Peyer's patch (tissue), 4 donors: ENCODE results near the gene CDC20B. TPM values are rescaled to one million over a fixed set of nuclear protein-coding genes. Genes with fewer than 3 reads are reported as not detected.

Experiments used
- DNase-seq, 3 donors: peaks; one replicate each; pipeline ENCODE4 v3.0.0-alpha.2; 2017 to 2019
- H3K27ac ChIP-seq, 4 donors: fragments of 200-600 bp; sonication (generic); one replicate each; pipeline ENCODE4 v1.5.1; 2016 to 2019
- H3K27me3 ChIP-seq, 2 donors: fragments of 200-600 bp; sonication (generic); one replicate each; pipeline ENCODE4 v1.5.1; 2019
- H3K36me3 ChIP-seq, 3 donors: fragments of 200-600 bp; sonication (generic); one replicate each; pipeline ENCODE4 v1.5.1; 2016 to 2019
- H3K4me1 ChIP-seq, 4 donors: fragments of 200-600 bp; sonication (generic); one replicate each; pipeline ENCODE4 v1.5.1; 2016 to 2019
- H3K4me3 ChIP-seq, 4 donors: fragments of 200-600 bp; sonication (generic); 1 replicate in 3 of 4; 2 replicates in 1 of 4; pipeline ENCODE4 v1.5.1; 2016 to 2019; ENCODE audit warnings: mild to moderate bottlenecking in 1 of 4
- H3K9me3 ChIP-seq, 4 donors: fragments of 200-600 bp; sonication (generic); one replicate each; pipeline ENCODE4 v1.5.1; 2016 to 2019; ENCODE audit warnings: mild to moderate bottlenecking in 1 of 4
- POLR2A ChIP-seq, 2 donors: fragments of 450-650 bp; IDR thresholded peaks; one replicate each; pipeline ENCODE4 v1.5.1; 2017; ENCODE audit warnings: antibody characterized with exemption in 2 of 2, mild to moderate bottlenecking in 2 of 2, moderate library complexity in 2 of 2
- total RNA-seq, 4 donors: library from RNA; depleted of rRNA; stranded (reverse); fragments of >200 nt; gene quantifications; one replicate each; pipeline ENCODE4 v1.1.0, GENCODE V29; 2016
- TF ChIP-seq, protein P1 (sequence below), 6 experiments: fragments of 450-650 bp in 4 of 6; fragments of 200-600 bp in 2 of 6; sonication (generic) in 1 of 6; IDR thresholded peaks; one replicate each; pipeline ENCODE4 v1.5.1; 2017 to 2019; ENCODE audit warnings: antibody characterized with exemption in 6 of 6, mild to moderate bottlenecking in 3 of 6, moderate library complexity in 1 of 6

The CDC20B gene
- total RNA-seq, 4 donors from 2014 or later = not detected

DNA sequence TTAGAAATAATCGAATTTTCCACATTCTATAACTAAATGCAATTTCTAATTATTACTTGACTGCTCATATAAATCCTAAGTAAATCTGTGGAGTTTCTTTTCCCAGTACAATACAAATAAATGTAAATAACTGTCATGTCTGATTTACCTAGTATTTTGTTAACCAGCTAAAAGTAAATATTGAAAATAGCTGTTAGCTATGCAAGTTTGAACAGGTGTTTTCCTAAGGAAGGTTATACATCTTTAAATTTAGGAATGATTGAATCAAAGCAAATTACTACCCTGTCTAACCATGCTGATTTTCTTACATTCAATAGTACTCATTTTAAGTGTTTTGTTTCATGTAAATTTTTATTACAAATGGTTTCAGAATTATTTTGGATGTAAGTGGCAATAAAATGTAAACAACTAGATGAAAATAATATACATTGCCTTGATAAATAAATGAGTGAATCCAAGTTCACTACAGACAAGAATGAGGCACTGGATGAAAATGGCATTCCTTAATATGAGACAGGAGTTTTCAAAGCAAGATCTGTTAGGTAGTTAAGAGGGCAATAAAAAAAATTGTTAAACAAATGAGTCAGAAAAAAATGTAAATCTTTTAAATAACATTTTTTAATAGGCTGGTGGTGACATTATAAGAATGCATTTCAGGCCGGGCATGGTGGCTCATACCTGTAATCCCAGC lies 38.4 kb upstream of the CDC20B start:
- Histone ChIP-seq H3K27ac (no peak overlapping the region), H3K27me3 (no peaks in the 10 kb centered on the region), H3K4me1 (no peaks in the 10 kb centered on the region), H3K9me3 (no peaks in the 10 kb centered on the region), H3K4me3 (no peak overlapping the region), H3K36me3 (no peaks in the 10 kb centered on the region)
- DNase-seq = no peak
- TF ChIP-seq, protein P1, sequence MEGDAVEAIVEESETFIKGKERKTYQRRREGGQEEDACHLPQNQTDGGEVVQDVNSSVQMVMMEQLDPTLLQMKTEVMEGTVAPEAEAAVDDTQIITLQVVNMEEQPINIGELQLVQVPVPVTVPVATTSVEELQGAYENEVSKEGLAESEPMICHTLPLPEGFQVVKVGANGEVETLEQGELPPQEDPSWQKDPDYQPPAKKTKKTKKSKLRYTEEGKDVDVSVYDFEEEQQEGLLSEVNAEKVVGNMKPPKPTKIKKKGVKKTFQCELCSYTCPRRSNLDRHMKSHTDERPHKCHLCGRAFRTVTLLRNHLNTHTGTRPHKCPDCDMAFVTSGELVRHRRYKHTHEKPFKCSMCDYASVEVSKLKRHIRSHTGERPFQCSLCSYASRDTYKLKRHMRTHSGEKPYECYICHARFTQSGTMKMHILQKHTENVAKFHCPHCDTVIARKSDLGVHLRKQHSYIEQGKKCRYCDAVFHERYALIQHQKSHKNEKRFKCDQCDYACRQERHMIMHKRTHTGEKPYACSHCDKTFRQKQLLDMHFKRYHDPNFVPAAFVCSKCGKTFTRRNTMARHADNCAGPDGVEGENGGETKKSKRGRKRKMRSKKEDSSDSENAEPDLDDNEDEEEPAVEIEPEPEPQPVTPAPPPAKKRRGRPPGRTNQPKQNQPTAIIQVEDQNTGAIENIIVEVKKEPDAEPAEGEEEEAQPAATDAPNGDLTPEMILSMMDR (IDR thresholded peaks at IDR 0.05) = no peak
- no peak for TF ChIP-seq POLR2A (IDR thresholded peaks at IDR 0.05)

DNA sequence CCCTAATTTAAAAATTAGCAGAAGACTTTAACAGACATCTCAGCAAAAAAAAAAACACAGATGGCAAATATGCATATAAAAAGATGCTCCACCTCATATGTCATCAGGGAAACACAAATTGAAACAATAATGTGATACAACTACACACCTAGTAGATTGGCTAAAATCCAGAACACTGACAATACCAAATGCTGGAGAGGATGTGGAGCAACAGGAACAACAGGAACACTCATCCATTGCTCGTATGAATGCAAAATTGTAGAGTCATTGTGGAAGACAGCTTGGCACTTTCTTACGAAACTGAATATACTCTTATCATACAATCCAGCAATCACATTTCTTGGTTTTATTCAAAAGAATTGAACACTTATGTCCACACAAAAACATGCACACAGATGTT lies 32.0 kb upstream of the CDC20B start:
- Histone ChIP-seq H3K27me3 (no peaks in the 10 kb centered on the region), H3K9me3 (no peaks in the 10 kb centered on the region), H3K4me3 (no peak overlapping the region), H3K27ac (no peak overlapping the region), H3K4me1 (no peaks in the 10 kb centered on the region), H3K36me3 (no peaks in the 10 kb centered on the region)
- DNase-seq = no peak
- TF ChIP-seq, protein P1 (IDR thresholded peaks at IDR 0.05) = no peak
- TF ChIP-seq POLR2A (IDR thresholded peaks at IDR 0.05) = no peak

DNA sequence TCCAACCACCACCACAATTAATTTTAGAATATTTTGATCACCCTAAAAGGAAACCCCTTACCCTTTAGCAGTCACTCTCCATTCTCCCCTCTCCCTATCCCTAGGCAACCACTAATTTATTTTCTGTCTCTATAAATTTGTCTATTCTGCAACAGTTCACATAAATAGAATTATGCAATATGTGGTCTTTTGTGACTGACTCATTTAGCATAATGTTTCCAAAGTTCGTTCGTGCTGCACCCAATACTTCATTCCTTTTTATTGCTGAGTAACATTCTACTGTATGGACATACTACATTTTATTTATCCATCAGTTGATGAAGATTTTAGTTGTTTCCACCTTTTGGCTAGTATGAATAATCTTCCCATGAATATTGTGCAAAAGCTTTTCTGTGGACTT lies 18.2 kb upstream of the CDC20B start:
- TF ChIP-seq, protein P1 (IDR thresholded peaks at IDR 0.05) = no peak
- no peak for TF ChIP-seq POLR2A (IDR thresholded peaks at IDR 0.05)
- H3K4me1 ChIP-seq = no peaks in the 10 kb centered on the region
- no peak overlapping the region for H3K27ac ChIP-seq
- no peak for DNase-seq
- no peak overlapping the region for H3K4me3 ChIP-seq
- no peaks in the 10 kb centered on the region for H3K27me3 ChIP-seq
- no peaks in the 10 kb centered on the region for H3K9me3 ChIP-seq
- H3K36me3 ChIP-seq = no peaks in the 10 kb centered on the region

DNA sequence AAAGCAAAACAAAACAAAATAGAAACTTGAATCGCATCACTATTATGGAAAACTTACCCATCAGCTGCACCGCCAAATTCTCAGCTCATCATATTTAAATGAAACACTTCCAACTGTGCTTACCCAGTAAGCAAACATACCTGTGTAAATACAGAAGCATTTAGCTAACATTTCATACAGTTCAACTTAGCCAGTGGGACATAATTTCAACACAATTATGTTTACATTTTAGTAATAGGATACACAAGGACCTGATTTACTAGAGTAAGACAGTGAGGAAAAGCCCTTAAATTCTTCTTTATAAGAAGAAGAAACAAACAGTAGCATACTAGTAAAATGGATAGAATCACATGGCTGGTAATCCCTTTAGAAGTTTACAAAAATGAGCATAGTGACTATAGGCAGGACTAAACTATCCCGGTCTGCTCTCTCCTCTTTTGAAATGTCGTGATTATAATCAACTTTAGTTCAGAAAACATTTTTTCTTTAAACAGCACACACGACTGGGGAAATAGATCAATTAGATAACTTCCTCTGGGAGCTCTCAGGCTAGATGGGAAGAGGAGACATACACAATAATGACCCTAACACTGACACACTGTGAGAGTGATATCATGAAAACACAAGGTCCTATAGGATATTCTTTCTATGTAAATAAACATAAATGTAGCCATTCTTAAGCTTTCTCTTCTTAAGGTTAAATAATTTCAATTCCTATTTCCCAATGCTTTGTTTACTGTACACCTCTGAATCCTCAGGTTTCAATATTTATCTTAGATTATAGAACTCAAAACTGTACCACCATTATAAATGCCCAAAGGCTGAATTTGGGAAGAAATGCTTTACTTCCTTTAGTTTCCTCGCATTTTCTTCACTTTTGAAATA lies 15.9 kb upstream of the CDC20B start:
- Histone ChIP-seq H3K4me3 (no peak overlapping the region), H3K4me1 (no peaks in the 10 kb centered on the region), H3K27ac (no peak overlapping the region), H3K27me3 (no peaks in the 10 kb centered on the region), H3K36me3 (no peaks in the 10 kb centered on the region), H3K9me3 (no peaks in the 10 kb centered on the region)
- DNase-seq = no peak
- TF ChIP-seq, protein P1 (IDR thresholded peaks at IDR 0.05) = no peak
- no peak for TF ChIP-seq POLR2A (IDR thresholded peaks at IDR 0.05)

DNA sequence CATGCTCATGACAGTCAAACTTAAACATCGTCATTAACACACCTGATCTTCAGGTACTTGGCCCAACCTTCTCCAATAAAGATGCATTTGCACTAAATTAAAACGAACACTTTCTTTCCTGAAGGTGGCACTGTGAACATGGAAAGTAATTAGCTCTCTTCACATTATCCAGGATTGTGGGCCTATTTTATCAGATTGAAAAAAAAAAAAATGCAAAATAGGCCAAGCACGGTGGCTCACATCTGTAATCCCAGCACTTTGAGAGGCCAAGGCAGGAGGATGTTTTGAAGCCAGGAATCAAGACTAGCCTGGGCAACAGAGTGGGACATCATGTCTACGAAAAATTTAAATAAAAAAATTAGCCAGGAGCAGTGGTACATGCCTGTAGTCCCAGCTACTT lies 14.4 kb upstream of the CDC20B start:
- no peaks in the 10 kb centered on the region for H3K9me3 ChIP-seq
- no peaks in the 10 kb centered on the region for H3K4me1 ChIP-seq
- no peak overlapping the region for H3K4me3 ChIP-seq
- TF ChIP-seq, protein P1 (IDR thresholded peaks at IDR 0.05) = peak in 3 of 6 experiments; percentile 32 to 48 (median 39)
- no peak for TF ChIP-seq POLR2A (IDR thresholded peaks at IDR 0.05)
- no peak for DNase-seq
- H3K36me3 ChIP-seq = no peaks in the 10 kb centered on the region
- H3K27me3 ChIP-seq = no peaks in the 10 kb centered on the region
- no peak overlapping the region for H3K27ac ChIP-seq
